Uterus (tissue), 2 donors: ENCODE measurements around the gene MGAM2.

ENCODE experiments used
- POLR2A ChIP-seq, 2 donors: fragments of 450-650 bp; IDR thresholded peaks; one replicate each; pipeline ENCODE4 v1.6.1; 2016; ENCODE audit warnings: antibody characterized with exemption in 2 of 2, mild to moderate bottlenecking in 1 of 2, moderate library complexity in 1 of 2
- TF ChIP-seq, protein P1 (sequence below), 4 experiments: fragments of 200-600 bp in 2 of 4; fragments of 450-650 bp in 2 of 4; sonication (generic) in 2 of 4; IDR thresholded peaks; one replicate each; pipeline ENCODE4 v1.5.1; 2016 to 2019; ENCODE audit warnings: antibody characterized with exemption in 4 of 4, mild to moderate bottlenecking in 2 of 4, moderate library complexity in 1 of 4

GRCh38 chr7:142123184-142123583 lies 11.7 kb downstream of the MGAM2 start:
- TF ChIP-seq, protein P1, sequence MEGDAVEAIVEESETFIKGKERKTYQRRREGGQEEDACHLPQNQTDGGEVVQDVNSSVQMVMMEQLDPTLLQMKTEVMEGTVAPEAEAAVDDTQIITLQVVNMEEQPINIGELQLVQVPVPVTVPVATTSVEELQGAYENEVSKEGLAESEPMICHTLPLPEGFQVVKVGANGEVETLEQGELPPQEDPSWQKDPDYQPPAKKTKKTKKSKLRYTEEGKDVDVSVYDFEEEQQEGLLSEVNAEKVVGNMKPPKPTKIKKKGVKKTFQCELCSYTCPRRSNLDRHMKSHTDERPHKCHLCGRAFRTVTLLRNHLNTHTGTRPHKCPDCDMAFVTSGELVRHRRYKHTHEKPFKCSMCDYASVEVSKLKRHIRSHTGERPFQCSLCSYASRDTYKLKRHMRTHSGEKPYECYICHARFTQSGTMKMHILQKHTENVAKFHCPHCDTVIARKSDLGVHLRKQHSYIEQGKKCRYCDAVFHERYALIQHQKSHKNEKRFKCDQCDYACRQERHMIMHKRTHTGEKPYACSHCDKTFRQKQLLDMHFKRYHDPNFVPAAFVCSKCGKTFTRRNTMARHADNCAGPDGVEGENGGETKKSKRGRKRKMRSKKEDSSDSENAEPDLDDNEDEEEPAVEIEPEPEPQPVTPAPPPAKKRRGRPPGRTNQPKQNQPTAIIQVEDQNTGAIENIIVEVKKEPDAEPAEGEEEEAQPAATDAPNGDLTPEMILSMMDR (IDR thresholded peaks at IDR 0.05), result no peak
- TF ChIP-seq POLR2A (IDR thresholded peaks at IDR 0.05), result no peak
